Measurements from ENCODE around the gene EXT2. TPM values are rescaled to one million over a fixed set of nuclear protein-coding genes. Genes with fewer than 3 reads are reported as not detected.

Gene EXT2
- total RNA-seq, 2 donors from 2014 or later = 47.7 to 60.3 TPM

- Mint-ChIP-seq H3K4me3 (no peak overlapping the region), H3K27ac (no peak overlapping the region), H3K36me3 (ENCODE audit: low read depth) (no peaks in the 10 kb centered on the region), H3K9me3 (peaks cover 4% of the 10 kb centered on the region), H3K4me1 (peaks cover 8% of the 10 kb centered on the region), H3K27me3 (ENCODE audit: insufficient read depth) (peaks cover 19% of the 10 kb centered on the region)
- TF ChIP-seq, protein P1, sequence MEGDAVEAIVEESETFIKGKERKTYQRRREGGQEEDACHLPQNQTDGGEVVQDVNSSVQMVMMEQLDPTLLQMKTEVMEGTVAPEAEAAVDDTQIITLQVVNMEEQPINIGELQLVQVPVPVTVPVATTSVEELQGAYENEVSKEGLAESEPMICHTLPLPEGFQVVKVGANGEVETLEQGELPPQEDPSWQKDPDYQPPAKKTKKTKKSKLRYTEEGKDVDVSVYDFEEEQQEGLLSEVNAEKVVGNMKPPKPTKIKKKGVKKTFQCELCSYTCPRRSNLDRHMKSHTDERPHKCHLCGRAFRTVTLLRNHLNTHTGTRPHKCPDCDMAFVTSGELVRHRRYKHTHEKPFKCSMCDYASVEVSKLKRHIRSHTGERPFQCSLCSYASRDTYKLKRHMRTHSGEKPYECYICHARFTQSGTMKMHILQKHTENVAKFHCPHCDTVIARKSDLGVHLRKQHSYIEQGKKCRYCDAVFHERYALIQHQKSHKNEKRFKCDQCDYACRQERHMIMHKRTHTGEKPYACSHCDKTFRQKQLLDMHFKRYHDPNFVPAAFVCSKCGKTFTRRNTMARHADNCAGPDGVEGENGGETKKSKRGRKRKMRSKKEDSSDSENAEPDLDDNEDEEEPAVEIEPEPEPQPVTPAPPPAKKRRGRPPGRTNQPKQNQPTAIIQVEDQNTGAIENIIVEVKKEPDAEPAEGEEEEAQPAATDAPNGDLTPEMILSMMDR (conservative IDR thresholded peaks at IDR 0.05) = no peak
- peaks cover 10% of the 10 kb centered on the region for H3K27me3 ChIP-seq (ENCODE audit: control insufficient read depth, insufficient read depth, low read length, poor library complexity, severe bottlenecking)
- H3K27ac ChIP-seq (ENCODE audit: low read depth, low read length) = no peak overlapping the region
- DNase-seq = no peak
- H3K36me3 ChIP-seq (ENCODE audit: control insufficient read depth, insufficient read depth, low read length) = no peaks in the 10 kb centered on the region
- H3K4me1 ChIP-seq (ENCODE audit: control insufficient read depth, insufficient read depth, low read length) = no peaks in the 10 kb centered on the region
- H3K9me3 ChIP-seq (ENCODE audit: control insufficient read depth, low read length) = no peaks in the 10 kb centered on the region
- no peak overlapping the region for H3K4me3 ChIP-seq (ENCODE audit: low read length)
- no peak overlapping the region for H3K9ac ChIP-seq (ENCODE audit: extremely low read depth, low read length, poor library complexity, severe bottlenecking)
- WGBS, 2 experiments (ENCODE audit: insufficient coverage in 1 of 2, insufficient read length in 1 of 2) = 88 to 89% methylated on average over 8 to 11 of the region's 11 CpGs
Observed at GRCh38 chr11:44286911-44287310, 191.4 kb downstream of the EXT2 start.

- no peak overlapping the region for H3K27ac Mint-ChIP-seq
- H3K27me3 Mint-ChIP-seq (ENCODE audit: insufficient read depth) = peaks cover 19% of the 10 kb centered on the region
- TF ChIP-seq, protein P1 (conservative IDR thresholded peaks at IDR 0.05) = no peak
- H3K4me1 ChIP-seq (ENCODE audit: control insufficient read depth, insufficient read depth, low read length) = no peaks in the 10 kb centered on the region
- no peak overlapping the region for H3K4me3 ChIP-seq (ENCODE audit: low read length)
- DNase-seq = no peak
- H3K27ac ChIP-seq (ENCODE audit: low read depth, low read length) = no peak overlapping the region
- no peaks in the 10 kb centered on the region for H3K36me3 Mint-ChIP-seq (ENCODE audit: low read depth)
- H3K4me1 Mint-ChIP-seq = peaks cover 3% of the 10 kb centered on the region
- WGBS, 2 experiments (ENCODE audit: insufficient coverage in 1 of 2, insufficient read length in 1 of 2) = 89 to 100% methylated on average over 2 to 3 of the region's 3 CpGs
- no peaks in the 10 kb centered on the region for H3K9me3 ChIP-seq (ENCODE audit: control insufficient read depth, low read length)
- H3K27me3 ChIP-seq (ENCODE audit: control insufficient read depth, insufficient read depth, low read length, poor library complexity, severe bottlenecking) = peaks cover 10% of the 10 kb centered on the region
- no peaks in the 10 kb centered on the region for H3K9me3 Mint-ChIP-seq
- H3K9ac ChIP-seq (ENCODE audit: extremely low read depth, low read length, poor library complexity, severe bottlenecking) = no peak overlapping the region
- no peaks in the 10 kb centered on the region for H3K36me3 ChIP-seq (ENCODE audit: control insufficient read depth, insufficient read depth, low read length)
- H3K4me3 Mint-ChIP-seq = no peak overlapping the region
Observed at GRCh38 chr11:44288133-44288526, 192.7 kb downstream of the EXT2 start.

DNA sequence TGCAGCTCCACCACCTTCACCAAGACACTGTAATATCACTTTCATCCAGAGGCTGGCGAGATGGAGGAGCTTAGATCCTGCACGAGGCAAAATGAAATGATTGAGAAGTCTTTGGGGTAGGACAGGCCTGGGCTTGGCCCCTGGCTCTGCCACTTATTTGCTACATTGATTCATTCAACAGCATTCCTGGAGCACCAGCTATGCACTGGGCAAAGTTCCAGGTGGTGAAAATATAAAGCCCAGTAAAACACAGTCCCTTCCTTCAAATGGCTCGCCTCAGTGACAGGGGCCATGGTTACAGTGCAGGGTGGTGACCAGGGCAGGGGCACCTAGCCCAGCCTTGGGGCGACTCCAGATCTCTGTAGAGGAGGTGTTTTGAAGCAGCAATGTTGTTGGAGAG is 194.7 kb downstream of the EXT2 start:
- Histone ChIP-seq H3K36me3 (ENCODE audit: control insufficient read depth, insufficient read depth, low read length) (no peaks in the 10 kb centered on the region), H3K4me3 (ENCODE audit: low read length) (no peak overlapping the region), H3K9ac (ENCODE audit: extremely low read depth, low read length, poor library complexity, severe bottlenecking) (no peak overlapping the region), H3K27ac (ENCODE audit: low read depth, low read length) (no peak overlapping the region), H3K9me3 (ENCODE audit: control insufficient read depth, low read length) (no peaks in the 10 kb centered on the region), H3K4me1 (ENCODE audit: control insufficient read depth, insufficient read depth, low read length) (no peaks in the 10 kb centered on the region), H3K27me3 (ENCODE audit: control insufficient read depth, insufficient read depth, low read length, poor library complexity, severe bottlenecking) (peaks cover 10% of the 10 kb centered on the region)
- H3K27ac Mint-ChIP-seq = no peak overlapping the region
- peaks cover 23% of the 10 kb centered on the region for H3K27me3 Mint-ChIP-seq (ENCODE audit: insufficient read depth)
- WGBS, 2 experiments (ENCODE audit: insufficient coverage in 1 of 2, insufficient read length in 1 of 2) = 92 to 100% methylated on average over 1 to 4 of the region's 4 CpGs
- TF ChIP-seq, protein P1 (conservative IDR thresholded peaks at IDR 0.05) = no peak
- H3K4me3 Mint-ChIP-seq = no peak overlapping the region
- no peak for DNase-seq
- no peaks in the 10 kb centered on the region for H3K9me3 Mint-ChIP-seq
- peaks cover 3% of the 10 kb centered on the region for H3K4me1 Mint-ChIP-seq
- H3K36me3 Mint-ChIP-seq (ENCODE audit: low read depth) = no peaks in the 10 kb centered on the region

Other genes with a start within 250 kb of the EXT2 start
- 10 to 100 TPM in 1 of 2 donors, 1 to 10 TPM in 1; 9.3 to 13.9 TPM for gene ALKBH3, start 214.8 kb upstream of the EXT2 start, total RNA-seq
- gene C11orf96, start 153.0 kb upstream of the EXT2 start, total RNA-seq = under 1 TPM in 1 of 2 donors, not detected in 1; 0.62 TPM
- gene ACCSL, start 47.7 kb upstream of the EXT2 start, total RNA-seq = not detected
- 10 to 100 TPM; 10.6 to 16.6 TPM for gene ACCS, start 29.4 kb upstream of the EXT2 start, total RNA-seq
- not detected for gene ALX4, start 214.5 kb downstream of the EXT2 start, total RNA-seq

Measured in endodermal cell (in vitro differentiated cells).